Endometrial microvascular endothelial cells (primary cell): ENCODE measurements around the gene VAMP2. TPM values are rescaled to one million over a fixed set of nuclear protein-coding genes. Genes with fewer than 3 reads are reported as not detected.
"Not testable (repeated sequence)": the region's sequence is repeated elsewhere in the genome, so short reads cannot be mapped to it uniquely, and the experiment has no call there.

Source experiments
- in situ Hi-C: cut with HindIII; loops from 2 replicates; pipeline ENCODE4 v1.10.0; 2017; ENCODE audit warnings: low sequenced_read_pairs, low pct_unique_long_range_greater_than_20kb; ENCODE audit errors: inconsistent ontology term
- total RNA-seq: library from RNA; depleted of rRNA; stranded (reverse); fragments of >200 nt; gene quantifications from one replicate; pipeline ENCODE4 v1.2.3, GENCODE V29; 2015; ENCODE audit errors: inconsistent ontology term

Gene VAMP2
- total RNA-seq, 1 donor from 2014 or later = 5.3 TPM

DNA sequence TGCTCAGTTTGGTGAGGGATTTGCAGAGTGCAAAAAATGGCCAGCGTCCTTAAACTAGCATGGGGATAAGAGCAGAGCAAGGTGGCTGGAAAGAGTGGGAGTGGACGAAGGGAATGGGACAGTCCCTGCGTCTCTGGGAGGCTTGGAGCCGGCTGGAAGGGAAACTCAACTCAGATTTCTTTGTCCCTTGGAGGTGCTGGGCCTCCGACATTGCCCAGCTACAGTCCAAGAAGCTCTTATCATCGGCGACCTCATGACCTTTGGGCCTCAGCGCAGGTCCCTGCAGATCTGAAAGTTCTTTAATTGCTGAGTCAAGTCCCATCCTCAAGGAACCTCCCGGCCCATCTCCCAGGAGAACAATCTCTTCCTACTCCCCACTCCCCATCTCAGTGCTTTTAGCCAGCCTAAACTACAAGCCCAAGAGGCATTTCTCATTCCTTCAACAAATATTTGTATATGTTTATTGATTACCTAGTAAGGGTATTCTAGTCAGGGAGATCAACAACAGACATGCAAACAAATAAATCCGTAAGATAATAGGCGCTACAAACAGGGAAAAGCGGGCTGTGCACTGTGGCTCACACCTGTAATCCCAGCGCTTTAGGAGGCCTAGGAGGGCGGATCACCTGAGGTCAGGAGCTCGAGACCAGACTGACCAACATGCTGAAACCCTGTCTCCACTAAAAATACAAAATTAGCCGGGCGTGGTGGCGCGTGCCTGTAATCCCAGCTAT, 14.4 kb upstream of the VAMP2 start:
- in situ Hi-C loops = no loop called here

DNA sequence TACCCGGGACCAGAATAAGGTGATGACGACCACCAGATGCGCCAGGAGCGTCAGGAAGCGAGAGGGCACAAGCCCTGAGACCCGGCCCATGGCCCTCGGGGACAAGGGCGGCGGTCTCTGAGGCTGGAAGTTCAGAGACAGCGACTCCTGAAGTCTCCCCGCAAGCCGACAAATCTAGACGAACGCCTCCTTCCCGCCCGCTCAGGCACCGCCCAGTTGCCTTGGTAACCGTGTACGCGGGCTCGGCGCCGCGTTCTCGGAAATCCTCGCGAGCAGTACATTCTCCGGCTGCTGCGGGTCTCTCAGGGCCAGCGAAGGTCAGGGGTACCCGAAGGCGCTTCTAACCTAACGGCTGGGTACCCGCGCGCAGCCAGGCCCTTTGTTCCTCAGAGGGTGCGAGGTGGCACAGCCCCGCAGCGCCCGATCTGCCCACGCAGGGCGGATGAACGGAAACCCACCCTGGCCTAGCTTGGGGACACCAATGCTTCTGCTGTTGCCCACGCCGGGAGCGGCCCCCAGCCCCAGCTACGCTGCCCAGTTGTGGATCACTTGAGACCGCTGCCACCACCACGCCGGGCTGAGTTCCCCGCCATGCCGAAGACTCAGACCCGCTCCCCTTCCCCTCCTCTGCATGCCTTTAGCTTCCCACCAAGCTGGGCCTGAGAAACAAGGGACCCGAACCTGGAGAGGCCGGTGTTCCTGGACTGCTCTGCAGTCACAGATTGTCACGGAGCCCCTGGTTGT, 13.6 kb upstream of the VAMP2 start, which contains the start of gene TMEM107:
TSS of gene TMEM107 (minus strand) at position 184 of the 744 bp plus-strand sequence. CDS start at position 90, 94 bp downstream.
- in situ Hi-C loops = no loop called here

DNA sequence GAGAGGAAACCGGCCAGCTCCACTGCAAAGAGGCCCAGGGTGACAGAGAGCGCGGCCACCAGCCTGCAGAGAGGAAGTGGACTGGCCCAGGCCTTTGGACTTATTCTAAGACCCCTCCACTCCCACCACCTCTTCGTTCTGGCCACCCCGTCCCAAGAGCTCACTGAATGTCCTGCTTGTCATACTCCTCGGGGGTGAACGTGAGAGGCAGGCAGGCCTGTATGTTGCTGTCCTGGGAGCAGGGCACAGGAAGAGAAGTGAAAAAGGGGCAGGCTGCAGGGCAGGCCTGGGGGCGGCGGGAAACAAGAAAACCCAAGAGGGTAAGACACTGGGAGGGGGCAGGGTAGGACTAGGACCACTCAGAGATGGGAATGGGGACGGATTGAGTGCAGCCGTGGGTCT, 13.0 kb upstream of the VAMP2 start:
- in situ Hi-C loops = no loop called here

DNA sequence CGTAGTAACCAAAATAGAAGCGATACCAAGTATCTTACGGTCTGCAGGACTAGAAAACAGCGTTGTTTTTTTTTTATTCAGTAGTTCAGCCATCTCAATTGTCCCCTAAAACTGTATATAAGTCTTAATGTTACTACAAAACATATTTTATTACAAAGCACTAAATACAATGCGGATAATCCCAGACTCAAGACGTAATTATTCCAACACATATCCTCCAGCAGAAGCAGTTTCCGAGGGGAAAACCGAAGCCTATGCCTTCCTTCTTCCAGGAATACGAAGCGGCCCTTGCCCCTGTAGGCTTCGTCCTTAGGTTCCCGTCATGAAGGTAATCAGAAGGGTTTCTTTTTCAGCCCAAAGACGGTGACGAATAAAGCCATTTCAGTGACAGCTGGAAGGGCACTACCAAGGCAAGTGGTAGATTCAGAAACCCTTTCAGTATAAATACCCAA, 11.1 kb upstream of the VAMP2 start:
- in situ Hi-C loops = no loop called here

DNA sequence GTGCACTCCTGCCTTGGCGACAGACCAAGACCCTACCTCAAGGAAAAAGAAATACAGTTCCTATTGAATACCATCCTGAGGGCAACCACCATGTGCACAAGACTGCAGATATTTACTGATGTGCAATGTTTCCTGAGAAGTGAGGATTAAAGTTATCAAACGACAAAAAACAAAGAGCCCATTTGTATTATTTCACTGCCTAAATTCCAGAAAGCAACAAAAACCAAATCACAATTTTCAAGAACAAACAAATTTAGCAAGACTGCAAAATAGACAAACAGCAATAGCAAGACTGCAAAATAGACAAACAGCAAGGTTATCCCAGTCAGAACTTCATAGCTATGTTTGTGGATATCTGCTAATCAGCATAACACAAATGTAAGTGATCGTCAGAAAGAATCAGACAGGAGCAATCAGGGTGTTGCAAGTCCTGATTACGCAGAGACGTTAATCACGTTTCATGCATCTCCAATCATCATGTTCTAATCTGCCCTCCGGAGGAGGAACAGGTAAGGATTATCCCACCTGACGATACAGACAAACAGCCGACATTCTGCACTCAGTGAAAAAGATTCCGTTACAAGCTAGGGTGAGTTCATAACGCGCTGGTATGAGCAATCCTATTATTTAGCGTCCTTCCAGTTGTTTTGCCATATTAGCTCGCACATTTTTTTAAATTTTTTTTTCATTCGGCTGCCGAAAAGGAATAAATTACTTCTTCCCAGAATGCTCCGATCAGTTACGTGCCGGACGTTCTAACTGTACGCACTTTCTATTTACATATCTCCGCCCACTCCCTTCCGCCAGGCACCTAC, 10.5 kb upstream of the VAMP2 start:
- in situ Hi-C loops = no loop called here

DNA sequence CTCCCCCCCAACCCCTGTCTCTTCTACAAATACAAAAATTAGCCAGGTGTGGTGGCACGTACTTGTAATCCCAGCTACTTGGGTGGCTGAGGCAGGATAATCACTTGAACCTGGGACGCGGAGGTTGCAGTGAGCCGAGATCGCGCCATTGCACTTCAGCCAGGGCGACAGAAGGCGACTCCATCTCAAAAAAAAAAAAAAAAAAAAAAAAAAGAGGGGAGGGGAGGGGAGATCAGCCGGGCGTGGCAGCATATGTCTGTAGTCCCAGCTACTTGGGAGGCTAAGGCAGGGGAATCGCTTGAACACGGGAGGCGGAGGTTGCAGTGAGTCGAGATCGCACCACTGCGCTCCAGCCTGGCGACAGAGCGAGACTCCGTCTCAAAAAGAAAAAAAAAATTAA, 7.4 kb upstream of the VAMP2 start:
- in situ Hi-C loops = not testable (repeated sequence)

DNA sequence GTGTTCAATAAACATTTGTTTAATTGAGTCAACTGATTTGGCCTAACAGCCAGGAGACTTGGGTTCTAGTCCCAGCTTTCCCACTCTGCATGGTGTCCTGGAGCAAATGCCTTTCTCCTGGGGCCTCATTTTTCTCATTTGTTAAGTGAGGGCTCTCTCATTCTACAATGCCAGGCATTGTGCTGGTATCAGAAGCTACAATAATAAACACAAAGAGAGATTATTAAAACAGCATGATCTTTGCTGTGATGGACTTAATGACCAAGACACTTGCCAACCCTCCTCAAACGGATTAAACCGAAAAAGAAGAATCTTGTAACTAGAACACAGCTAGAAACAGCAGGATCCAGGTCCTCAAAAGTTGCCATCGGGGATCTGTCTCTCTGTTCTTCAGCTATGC, 4.8 kb upstream of the VAMP2 start:
- in situ Hi-C loops = no loop called here

DNA sequence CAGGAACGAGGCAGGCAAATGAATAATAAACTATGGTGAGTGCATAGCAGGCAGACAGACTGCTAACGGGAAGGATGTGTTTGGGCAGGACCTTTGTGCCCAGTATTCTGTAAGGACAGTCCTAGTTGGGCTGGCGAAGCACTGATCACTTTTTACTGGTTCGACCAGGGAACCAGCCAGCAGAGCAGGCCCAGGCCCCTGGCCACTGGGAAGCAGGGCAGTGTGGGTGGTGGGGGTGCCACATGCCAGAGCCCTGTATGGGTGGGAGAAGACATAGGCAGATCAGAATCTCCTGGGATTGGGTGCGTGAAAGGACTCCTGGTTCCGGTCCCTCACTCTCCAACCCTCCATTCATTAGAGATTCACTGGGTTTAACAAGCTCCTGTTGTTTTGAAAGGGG, 4.0 kb upstream of the VAMP2 start:
- in situ Hi-C loops = no loop called here

DNA sequence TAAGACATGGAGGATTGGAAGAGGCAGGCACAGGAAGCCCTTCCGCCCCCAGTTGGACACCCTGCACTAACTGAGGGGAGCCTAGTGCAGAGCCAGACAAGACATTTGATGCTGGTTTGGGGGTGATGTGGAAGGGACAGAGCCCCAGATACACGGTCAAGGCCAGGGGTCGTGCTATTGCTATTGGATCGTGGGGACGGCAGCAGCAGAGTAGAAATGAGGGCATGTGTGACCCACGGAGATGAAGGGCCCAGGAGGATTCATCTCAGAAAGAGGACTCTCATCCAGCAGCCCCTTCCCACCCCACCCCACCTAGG, 2.0 kb upstream of the VAMP2 start:
- in situ Hi-C loops = no loop called here

DNA sequence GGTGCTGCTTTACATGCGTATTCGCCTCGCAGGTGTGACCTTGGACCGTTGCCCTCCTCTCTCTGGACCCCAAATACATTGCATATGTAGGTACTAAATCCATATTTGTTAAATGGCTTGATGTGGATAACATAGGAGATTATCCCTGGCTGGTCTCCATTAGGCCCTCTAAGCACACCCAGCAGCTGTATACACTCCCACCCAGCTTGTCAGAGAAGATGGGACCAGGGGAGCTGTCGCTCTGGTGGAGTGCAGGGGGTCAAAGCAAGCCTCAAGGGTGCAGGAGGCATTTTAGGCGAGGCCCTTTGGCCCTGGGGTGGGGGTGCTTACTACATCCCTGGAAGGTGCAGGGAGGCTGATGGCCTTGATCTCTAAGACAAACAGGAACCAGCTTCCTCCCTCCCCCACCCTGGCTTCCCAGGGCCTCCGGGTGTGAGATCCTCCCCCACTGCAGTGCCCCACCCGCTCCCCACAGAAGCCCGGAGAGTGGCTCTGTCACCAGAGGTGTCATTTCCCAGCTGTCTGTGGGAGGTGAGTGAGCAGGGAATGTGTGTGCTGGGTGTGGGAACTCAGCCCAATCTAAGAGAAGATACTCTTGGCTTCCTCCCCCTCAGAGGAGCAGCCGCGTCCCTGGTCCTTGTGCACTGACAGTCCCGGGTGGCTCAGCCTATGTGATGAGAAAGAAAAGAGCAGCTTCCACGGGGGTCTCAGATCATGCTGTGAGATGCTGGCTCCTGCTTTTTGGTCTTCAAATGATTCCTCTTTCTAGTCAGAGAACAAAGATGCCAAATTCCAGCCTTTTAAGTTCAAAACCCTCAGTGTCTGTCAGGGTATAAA, 1.4 kb upstream of the VAMP2 start:
- in situ Hi-C loops = no loop called here

DNA sequence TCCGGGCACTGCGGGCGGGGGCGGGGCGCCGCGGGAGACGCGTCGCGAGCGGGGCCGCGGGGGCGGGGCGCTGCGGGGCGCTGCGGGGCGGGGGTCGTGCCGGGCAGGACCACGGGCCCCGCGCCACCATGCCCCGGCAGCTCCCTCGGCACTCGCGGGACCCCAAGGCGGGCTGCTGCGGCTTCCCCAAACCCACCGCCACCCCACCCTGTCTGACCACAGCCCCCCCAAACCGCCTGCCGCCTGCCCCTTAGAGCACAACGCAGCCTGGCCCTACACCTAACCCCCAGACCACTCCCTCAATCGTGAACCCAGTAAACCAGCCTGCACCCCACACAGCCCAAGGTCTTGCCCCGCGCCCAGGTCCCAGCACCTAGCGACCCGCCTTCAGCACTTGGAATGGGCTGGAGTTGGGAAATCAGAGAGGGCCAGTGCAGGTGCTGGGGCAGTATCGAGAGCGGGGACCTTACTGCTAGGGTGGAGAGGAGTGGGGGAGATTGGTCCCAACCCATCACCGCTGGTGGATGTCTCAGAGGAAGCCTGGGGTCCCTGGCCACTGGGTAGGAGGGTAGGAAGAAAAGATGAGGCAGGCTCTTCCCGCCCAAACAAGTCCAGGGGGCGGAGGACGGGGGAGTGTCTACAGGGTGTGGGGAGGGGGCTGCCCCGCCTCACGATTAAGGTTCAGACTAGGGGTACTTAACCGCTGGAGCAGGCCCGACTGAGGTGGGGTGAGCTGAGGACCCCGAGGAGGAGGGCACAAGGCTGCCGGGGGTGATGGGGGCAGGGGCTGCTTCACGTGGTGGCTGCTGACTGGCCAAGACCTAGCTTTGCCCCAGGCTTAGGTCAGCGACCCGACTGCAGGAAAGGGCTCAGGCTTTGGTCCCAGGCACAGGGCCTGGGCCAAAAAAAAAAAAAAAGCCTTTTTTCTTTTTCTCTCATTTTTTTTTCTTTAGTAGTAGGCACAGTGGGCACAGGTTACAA, 539 bp upstream of the VAMP2 start:
- in situ Hi-C loops = no loop called here

DNA sequence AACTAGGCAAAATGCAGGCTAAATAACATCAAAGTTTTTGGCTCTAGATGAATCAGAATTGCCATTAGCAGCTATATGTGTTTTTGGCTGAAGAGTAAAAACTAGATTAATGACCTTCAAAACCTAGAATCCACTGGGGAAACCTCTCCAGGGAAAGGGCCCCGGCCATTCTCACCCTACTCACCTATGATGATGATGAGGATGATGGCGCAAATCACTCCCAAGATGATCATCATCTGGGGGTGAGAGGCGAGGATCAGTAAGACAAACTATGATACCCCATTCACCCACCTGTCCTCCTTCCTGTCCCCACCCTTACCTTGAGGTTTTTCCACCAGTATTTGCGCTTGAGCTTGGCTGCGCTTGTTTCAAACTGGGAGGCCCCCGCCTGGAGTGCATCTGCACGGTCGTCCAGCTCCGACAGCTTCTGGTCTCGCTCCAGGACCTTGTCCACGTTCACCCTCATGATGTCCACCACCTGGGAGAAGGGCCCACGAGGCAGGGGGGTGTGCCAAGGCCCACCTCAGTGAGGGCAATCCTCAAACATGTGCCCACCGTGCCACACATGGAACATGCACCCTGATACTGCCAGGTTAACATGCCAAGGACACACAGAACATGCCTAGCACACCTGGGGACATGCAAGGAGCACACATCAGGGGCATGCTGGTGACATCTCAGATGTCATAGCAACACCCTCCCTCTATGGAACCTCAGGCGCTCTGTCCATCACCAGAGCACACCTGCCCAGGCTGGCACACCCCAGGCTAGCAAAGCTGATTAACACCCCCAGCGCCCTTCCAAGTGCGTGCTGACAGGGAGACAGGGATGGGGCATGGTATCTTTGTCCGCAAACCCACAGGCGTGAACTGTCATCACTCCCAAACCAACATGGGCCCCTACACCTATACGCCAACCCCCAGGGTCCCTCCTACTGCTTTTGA, 1.2 kb downstream of the VAMP2 start:
- in situ Hi-C loops = no loop called here

DNA sequence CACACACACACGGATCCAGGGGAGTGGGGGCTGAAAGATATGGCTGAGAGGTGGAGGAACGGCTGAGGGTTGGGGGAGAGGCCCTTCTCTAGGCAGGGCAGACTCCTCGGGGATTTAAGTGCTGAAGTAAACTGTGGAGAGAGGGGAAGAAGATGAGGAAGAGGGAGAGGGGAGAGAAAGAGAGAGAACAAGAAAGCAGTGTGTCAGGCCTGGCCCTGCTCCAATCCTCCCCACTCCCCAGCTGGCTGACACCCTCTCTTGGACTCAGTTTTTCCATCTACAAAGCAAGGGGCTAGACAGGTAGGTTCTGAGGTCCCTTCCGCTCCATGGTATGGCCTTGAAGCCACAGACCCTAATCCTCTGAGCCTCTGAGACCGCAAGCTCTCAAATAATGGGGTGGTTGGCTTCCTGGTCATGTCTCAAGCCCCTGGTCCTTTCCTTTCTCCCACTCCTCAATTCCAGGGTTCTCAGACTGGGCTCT, 2.0 kb downstream of the VAMP2 start:
- in situ Hi-C loops = no loop called here

DNA sequence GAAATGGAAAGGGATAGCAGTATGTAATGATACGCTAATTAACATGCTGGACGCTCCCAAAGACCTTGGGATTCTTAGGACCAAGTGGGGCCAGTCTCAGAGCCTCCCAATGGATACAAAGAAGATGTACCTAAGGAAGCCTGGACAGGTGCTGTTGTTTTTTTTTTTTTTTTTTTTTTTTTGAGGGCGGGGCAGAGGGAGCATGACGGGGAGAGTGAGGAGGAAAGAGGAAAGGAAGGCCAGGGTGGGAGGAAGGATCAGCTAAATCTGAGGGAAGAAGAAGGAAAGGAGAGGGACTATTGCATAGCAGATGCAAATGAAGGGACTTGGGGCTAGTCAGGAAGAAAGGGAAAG, 2.5 kb downstream of the VAMP2 start:
- in situ Hi-C loops = no loop called here

DNA sequence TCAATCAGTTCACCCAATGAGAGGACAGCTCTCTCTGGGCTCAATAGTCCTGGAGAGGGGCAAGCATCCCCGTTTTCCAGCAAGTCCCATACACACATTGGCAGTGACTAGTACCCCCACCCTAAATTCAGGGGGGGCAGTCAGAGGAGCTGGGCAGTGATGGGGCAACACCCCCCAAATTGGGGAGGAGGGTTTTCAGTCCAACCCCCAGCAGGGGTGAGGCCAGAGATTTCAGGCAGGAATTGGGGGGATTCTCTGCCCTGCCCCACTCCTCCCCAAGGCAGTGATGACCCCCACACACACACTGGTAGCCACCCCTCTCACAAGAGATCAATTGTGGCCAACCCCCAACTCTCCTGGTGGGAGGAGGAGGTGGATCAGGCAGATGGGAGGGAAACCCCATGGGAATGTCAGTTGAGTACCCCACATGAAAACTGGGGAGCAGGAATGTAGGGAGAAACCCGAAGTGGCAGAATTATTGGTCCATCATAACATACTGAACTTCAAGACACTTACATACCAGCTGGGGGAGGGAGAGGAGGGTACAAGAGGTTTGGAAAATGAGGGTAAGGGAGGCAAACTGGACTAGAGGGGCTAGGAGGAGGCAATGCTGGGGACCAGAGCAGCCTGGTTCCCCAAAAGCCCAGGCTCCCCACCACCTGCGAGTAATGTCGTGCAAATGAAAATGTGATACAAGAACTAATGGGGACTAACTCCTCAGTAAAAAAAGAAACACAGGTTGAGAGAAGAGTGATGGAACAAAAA, 3.1 kb downstream of the VAMP2 start:
- in situ Hi-C loops = no loop called here

DNA sequence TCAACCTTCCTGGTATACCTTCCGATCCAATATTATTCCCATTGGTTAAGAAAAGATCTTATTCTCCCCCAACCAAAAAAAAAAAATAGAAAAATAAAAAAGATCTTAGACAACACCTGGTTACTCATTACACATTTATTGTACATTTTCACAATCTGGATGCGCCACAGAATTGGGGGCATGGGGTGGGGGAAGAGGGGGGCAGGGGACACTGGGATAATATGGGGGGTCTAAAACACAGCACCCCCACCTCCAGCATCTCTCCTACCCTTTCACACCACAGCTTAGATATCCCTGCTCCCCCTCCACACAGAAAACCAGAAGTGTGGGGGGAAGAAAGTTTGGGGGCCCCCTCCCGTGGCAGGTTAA, 3.7 kb downstream of the VAMP2 start:
- in situ Hi-C loops = no loop called here
